NCI-H2029 (cell line): ENCODE data around the gene EFNB1.
"Not testable (repeated sequence)": the region's sequence is repeated elsewhere in the genome, so short reads cannot be mapped to it uniquely, and the experiment has no call there.

Source experiments
- DNase-seq: peaks from one replicate; lab custom pipeline; 2025; lab: John Stamatoyannopoulos, UW

Gene EFNB1

GRCh38 chrX:68828740-68829581 lies at the start of gene EFNB1:
Gene EFNB1 (plus strand): TSS chrX:68829021. CDS start chrX:68829777, 756 bp downstream.
- DNase-seq, result peak; percentile 86

- DNase-seq, result not testable (repeated sequence)
These were observed 47.5 kb upstream of the EFNB1 start for GRCh38 chrX:68781295-68781694.

- DNase-seq, result no peak
These were observed 44.0 kb upstream of the EFNB1 start for GRCh38 chrX:68784816-68785215.

GRCh38 chrX:68786581-68786980 lies 42.2 kb upstream of the EFNB1 start:
- DNase-seq, result not testable (repeated sequence)

- no peak for DNase-seq
These were observed 38.9 kb upstream of the EFNB1 start for GRCh38 chrX:68789966-68790365.

- DNase-seq, result no peak
These were observed 36.7 kb upstream of the EFNB1 start for GRCh38 chrX:68792083-68792482.

GRCh38 chrX:68794461-68794860 lies 34.4 kb upstream of the EFNB1 start:
- no peak for DNase-seq

GRCh38 chrX:68795741-68796140 lies 33.1 kb upstream of the EFNB1 start:
- no peak for DNase-seq

GRCh38 chrX:68798400-68798799 lies 30.4 kb upstream of the EFNB1 start:
- DNase-seq, result not testable (repeated sequence)

- no peak for DNase-seq
These were observed 27.0 kb upstream of the EFNB1 start for GRCh38 chrX:68801737-68802290.

GRCh38 chrX:68807818-68808217 lies 21.0 kb upstream of the EFNB1 start:
- no peak for DNase-seq

GRCh38 chrX:68808686-68809357 lies 20.0 kb upstream of the EFNB1 start:
- DNase-seq, result no peak

- DNase-seq, result no peak
These were observed 8.2 kb upstream of the EFNB1 start for GRCh38 chrX:68820476-68821110.

GRCh38 chrX:68821616-68822015 lies 7.2 kb upstream of the EFNB1 start:
- no peak for DNase-seq

GRCh38 chrX:68822641-68823410 lies 6.0 kb upstream of the EFNB1 start:
- no peak for DNase-seq

- DNase-seq, result no peak
These were observed 5.2 kb upstream of the EFNB1 start for GRCh38 chrX:68823413-68824151.

GRCh38 chrX:68824152-68824433 lies 4.7 kb upstream of the EFNB1 start:
- DNase-seq, result no peak

- DNase-seq, result no peak
These were observed 4.2 kb upstream of the EFNB1 start for GRCh38 chrX:68824565-68825125.

GRCh38 chrX:68826113-68826980 lies 2.5 kb upstream of the EFNB1 start:
- no peak for DNase-seq

GRCh38 chrX:68827256-68827655 lies 1.6 kb upstream of the EFNB1 start:
- DNase-seq, result no peak
